ENCODE data around the gene KCNIP1.

KCNIP1 gene

GRCh38 chr5:170482511-170482910 is 21.3 kb upstream of the KCNIP1 start:
- no peak for DNase-seq

- peak in 1 of 58 donors; percentile 11 for DNase-seq
These were observed 19.9 kb upstream of the KCNIP1 start for GRCh38 chr5:170483701-170484458.

- no peak for DNase-seq
These were observed 19.4 kb upstream of the KCNIP1 start for GRCh38 chr5:170484459-170484831.

- DNase-seq = no peak
These were observed 18.8 kb upstream of the KCNIP1 start for GRCh38 chr5:170484847-170485615.

- no peak for DNase-seq
These were observed 18.3 kb upstream of the KCNIP1 start for GRCh38 chr5:170485616-170485911.

GRCh38 chr5:170486371-170486770 is 17.4 kb upstream of the KCNIP1 start:
- no peak for DNase-seq

GRCh38 chr5:170488570-170488969 is 15.2 kb upstream of the KCNIP1 start:
- DNase-seq = no peak

- no peak for DNase-seq
These were observed 14.6 kb upstream of the KCNIP1 start for GRCh38 chr5:170489199-170489598.

GRCh38 chr5:170490381-170490780 is 13.4 kb upstream of the KCNIP1 start:
- no peak for DNase-seq

GRCh38 chr5:170491479-170491878 is 12.3 kb upstream of the KCNIP1 start:
- DNase-seq = no peak

GRCh38 chr5:170493028-170493820 is 10.6 kb upstream of the KCNIP1 start:
- peak in 14 of 58 donors; percentile 4 to 40 (median 18) for DNase-seq

- DNase-seq = peak in 4 of 58 donors; percentile 9 to 28 (median 20)
These were observed 9.8 kb upstream of the KCNIP1 start for GRCh38 chr5:170494041-170494440.

GRCh38 chr5:170495825-170496661 is 7.8 kb upstream of the KCNIP1 start:
- DNase-seq = no peak

- DNase-seq = no peak
These were observed 7.2 kb upstream of the KCNIP1 start for GRCh38 chr5:170496662-170497028.

- DNase-seq = peak in 4 of 58 donors; percentile 16 to 40 (median 19)
These were observed 6.3 kb upstream of the KCNIP1 start for GRCh38 chr5:170497311-170498038.

GRCh38 chr5:170498811-170499351 is 4.9 kb upstream of the KCNIP1 start:
- DNase-seq = no peak

GRCh38 chr5:170499621-170500020 is 4.2 kb upstream of the KCNIP1 start:
- no peak for DNase-seq

GRCh38 chr5:170501361-170501760 is 2.5 kb upstream of the KCNIP1 start:
- no peak for DNase-seq

- DNase-seq = no peak
These were observed 1.9 kb upstream of the KCNIP1 start for GRCh38 chr5:170501931-170502330.

- DNase-seq = peak in 6 of 58 donors; percentile 10 to 72 (median 22)
These were observed 921 bp downstream of the KCNIP1 start for GRCh38 chr5:170504616-170505266.

Measured in anterior cingulate cortex (tissue), 58 donors.